H1 (cell line): ENCODE measurements around the gene SZT2. TPM values are rescaled to one million over a fixed set of nuclear protein-coding genes. Genes with fewer than 3 reads are reported as not detected.

ENCODE experiments used
- CTCF ChIA-PET: fragments of 300-600 bp; sonication (Branson Sonifier 250); formaldehyde crosslinking; loops from one replicate; lab custom pipeline; 2021; ENCODE audit not compliant: partially characterized antibody; lab: Charles Lee
- POLR2A ChIA-PET: fragments of 300-600 bp; sonication (Branson Sonifier 250); formaldehyde crosslinking; loops from one replicate; lab custom pipeline; 2021; ENCODE audit warnings: inconsistent platforms; ENCODE audit not compliant: partially characterized antibody; lab: Charles Lee
- DNase-seq, 2 experiments: peaks; one replicate each; pipeline versions ENCODE4 v3.0.0 to v3.0.0-alpha.2; 2010 to 2022; ENCODE audit warnings: low spot score in 2 of 2, low read depth in 1 of 2, mixed read lengths in 1 of 2
- FAIRE-seq: peaks from 2 replicates; lab custom pipeline; 2011; peaks lifted over from hg19 to GRCh38; lab: Jason Lieb, UNC
- H2AFZ ChIP-seq: 2 replicates; pipeline ENCODE4 v1.8.1; 2012; ENCODE audit warnings: low read length, inconsistent platforms
- H2AK5ac ChIP-seq: 2 replicates; pipeline ENCODE4 v1.6.1; 2013; ENCODE audit warnings: low read depth, low read length
- H2BK120ac ChIP-seq: replicated peaks from 2 replicates; pipeline ENCODE3; 2013; ENCODE audit warnings: low read depth, low read length, inconsistent platforms
- H2BK12ac ChIP-seq: 2 replicates; pipeline ENCODE4 v1.6.1; 2013; ENCODE audit warnings: low read depth, low read length
- H2BK15ac ChIP-seq: 2 replicates; pipeline ENCODE4 v1.6.1; 2013; ENCODE audit warnings: low read length
- H2BK20ac ChIP-seq: 2 replicates; pipeline ENCODE4 v1.6.1; 2013; ENCODE audit warnings: low read length
- H2BK5ac ChIP-seq: 2 replicates; pipeline ENCODE4 v1.6.1; 2013; ENCODE audit warnings: low read depth, low read length
- H3K14ac ChIP-seq: 2 replicates; pipeline ENCODE4 v1.6.1; 2013; ENCODE audit warnings: inconsistent platforms; ENCODE audit not compliant: insufficient read length
- H3K18ac ChIP-seq: 2 replicates; pipeline ENCODE4 v1.6.1; 2013; ENCODE audit warnings: low read length; ENCODE audit errors: extremely low read depth
- H3K23ac ChIP-seq: 2 replicates; pipeline ENCODE4 v1.6.1; 2013; ENCODE audit warnings: inconsistent platforms; ENCODE audit not compliant: insufficient read length
- H3K23me2 ChIP-seq: 2 replicates; pipeline ENCODE4 v1.6.1; 2013; ENCODE audit warnings: low read depth, low read length
- H3K27ac ChIP-seq: 2 replicates; pipeline ENCODE4 v1.6.1; 2011; ENCODE audit warnings: low read depth, low read length, inconsistent platforms
- H3K27me3 ChIP-seq, 4 experiments: replicated peaks in 1 of 4; 1 replicate in 1 of 4; 2 replicates in 3 of 4; pipeline versions ENCODE4 v1.6.1 to v1.8.1; 2011 to 2013; ENCODE audit warnings: low read length in 3 of 4, mild to moderate bottlenecking in 3 of 4, inconsistent platforms in 2 of 4, mixed read lengths in 2 of 4, moderate library complexity in 1 of 4; ENCODE audit not compliant: control insufficient read depth in 3 of 4, insufficient read depth in 3 of 4; ENCODE audit errors: extremely low read depth in 1 of 4
- H3K36me3 ChIP-seq, 4 experiments: 2 replicates each; pipeline versions ENCODE4 v1.6.1 to v1.8.1; 2011 to 2013; ENCODE audit warnings: mild to moderate bottlenecking in 4 of 4, low read length in 3 of 4, moderate library complexity in 2 of 4, control low read depth in 1 of 4, inconsistent platforms in 1 of 4; ENCODE audit not compliant: insufficient read depth in 4 of 4, control insufficient read depth in 2 of 4
- H3K4ac ChIP-seq: replicated peaks from 2 replicates; pipeline ENCODE3; 2013; ENCODE audit warnings: low read length, low read depth, mixed read lengths, inconsistent platforms; ENCODE audit not compliant: insufficient read length
- H3K4me1 ChIP-seq, 4 experiments: replicated peaks in 1 of 4; 1 replicate in 1 of 4; 2 replicates in 3 of 4; pipeline versions ENCODE4 v1.6.1 to v1.8.1; 2011 to 2013; ENCODE audit warnings: low read length in 3 of 4, inconsistent platforms in 2 of 4, mixed read lengths in 1 of 4; ENCODE audit not compliant: insufficient read depth in 4 of 4, control insufficient read depth in 3 of 4
- H3K4me2 ChIP-seq, 2 experiments: 2 replicates each; pipeline versions ENCODE4 v1.6.1 to v1.8.1; 2011 to 2013; ENCODE audit warnings: low read depth in 2 of 2, low read length in 2 of 2, control low read depth in 1 of 2, inconsistent platforms in 1 of 2, mild to moderate bottlenecking in 1 of 2; ENCODE audit not compliant: insufficient read depth in 1 of 2
- H3K4me3 ChIP-seq, 4 experiments: fragments of 200-600, 300-600 bp in 1 of 4; sonication (generic), shearing (Covaris generic), sonication (Bioruptor Twin) in 1 of 4; 2 replicates each; pipeline versions ENCODE4 v1.5.1 to v1.8.1; 2011 to 2016; ENCODE audit warnings: low read length in 4 of 4, low read depth in 3 of 4, control low read depth in 2 of 4, inconsistent platforms in 2 of 4, mild to moderate bottlenecking in 2 of 4, mixed read lengths in 1 of 4, moderate library complexity in 1 of 4; ENCODE audit not compliant: insufficient read depth in 2 of 4; ENCODE audit errors: extremely low read depth in 1 of 4
- H3K56ac ChIP-seq: replicated peaks from 2 replicates; pipeline ENCODE3; 2013; ENCODE audit warnings: low read depth, mild to moderate bottlenecking, mixed read lengths, low read length, inconsistent platforms; ENCODE audit not compliant: insufficient read length
- H3K79me1 ChIP-seq: 2 replicates; pipeline ENCODE4 v1.6.1; 2013; ENCODE audit warnings: low read depth, low read length, control low read depth
- H3K79me2 ChIP-seq, 2 experiments: 2 replicates each; pipeline versions ENCODE4 v1.6.1 to v1.8.1; 2012 to 2013; ENCODE audit warnings: low read length in 2 of 2, mild to moderate bottlenecking in 2 of 2, inconsistent platforms in 1 of 2; ENCODE audit not compliant: insufficient read depth in 2 of 2, control insufficient read depth in 1 of 2
- H3K9ac ChIP-seq, 4 experiments: replicated peaks in 1 of 4; 1 replicate in 1 of 4; 2 replicates in 3 of 4; pipeline versions ENCODE4 v1.6.1 to v1.8.1; 2011 to 2013; ENCODE audit warnings: low read depth in 3 of 4, low read length in 3 of 4, control low read depth in 2 of 4, mild to moderate bottlenecking in 2 of 4, moderate library complexity in 2 of 4, inconsistent platforms in 1 of 4; ENCODE audit errors: extremely low read depth in 1 of 4
- H3K9me3 ChIP-seq, 2 experiments: 2 replicates each; pipeline versions ENCODE4 v1.6.1 to v1.8.1; 2012 to 2013; ENCODE audit warnings: mild to moderate bottlenecking in 2 of 2, moderate library complexity in 2 of 2, control low read depth in 1 of 2, inconsistent platforms in 1 of 2, low read depth in 1 of 2, low read length in 1 of 2, mixed read lengths in 1 of 2; ENCODE audit not compliant: insufficient read depth in 2 of 2
- H4K20me1 ChIP-seq, 2 experiments: replicated peaks in 1 of 2; 2 replicates each; pipeline versions ENCODE3 to v1.8.1; 2011 to 2013; ENCODE audit warnings: inconsistent platforms in 2 of 2, low read length in 2 of 2, mild to moderate bottlenecking in 1 of 2; ENCODE audit not compliant: insufficient read depth in 2 of 2, control insufficient read depth in 1 of 2
- H4K5ac ChIP-seq: 2 replicates; pipeline ENCODE4 v1.6.1; 2013; ENCODE audit warnings: low read length, low read depth, mixed read lengths, inconsistent platforms; ENCODE audit not compliant: insufficient read length
- H4K8ac ChIP-seq: 2 replicates; pipeline ENCODE4 v1.8.0; 2013; ENCODE audit warnings: mild to moderate bottlenecking, moderate library complexity, low read length, inconsistent platforms; ENCODE audit not compliant: insufficient read depth; ENCODE audit errors: extremely low read depth
- H4K91ac ChIP-seq: replicated peaks from 2 replicates; pipeline ENCODE3; 2013; ENCODE audit warnings: low read length, mixed read lengths, inconsistent platforms; ENCODE audit not compliant: insufficient read length
- ASH2L ChIP-seq: fragments of 200-600, 300-600 bp; sonication (generic); IDR thresholded peaks from one replicate; pipeline ENCODE4 v1.7.1; 2017; ENCODE audit warnings: low read length
- CTCF ChIP-seq, 3 experiments: IDR thresholded peaks; 1 replicate in 2 of 3; 2 replicates in 1 of 3; pipeline versions ENCODE4 v1.5.1 to v1.6.1; 2011; ENCODE audit warnings: low read length in 3 of 3, mild to moderate bottlenecking in 3 of 3, inconsistent platforms in 2 of 3, low read depth in 1 of 3, moderate library complexity in 1 of 3; ENCODE audit not compliant: insufficient read depth in 1 of 3; ENCODE audit errors: control extremely low read depth in 1 of 3
- HDAC2 ChIP-seq, 2 experiments: fragments of 300-600 bp in 1 of 2; sonication (generic) in 1 of 2; IDR thresholded peaks; 2 replicates each; pipeline ENCODE4 v1.6.1; 2011 to 2012; ENCODE audit warnings: low read depth in 2 of 2, low read length in 2 of 2, mild to moderate bottlenecking in 2 of 2, moderate library complexity in 2 of 2, borderline replicate concordance in 1 of 2, inconsistent platforms in 1 of 2
- PHF8 ChIP-seq: fragments of 200-600 bp; sonication (generic); conservative IDR thresholded peaks from 2 replicates; pipeline ENCODE4 v1.7.1; 2012; ENCODE audit warnings: low read depth, mild to moderate bottlenecking, inconsistent platforms, low read length, moderate library complexity
- RXRA ChIP-seq: IDR thresholded peaks from 2 replicates; pipeline ENCODE4 v1.6.1; 2011; ENCODE audit warnings: low read depth, mild to moderate bottlenecking, low read length, moderate library complexity; ENCODE audit not compliant: insufficient read depth
- SP1 ChIP-seq: IDR thresholded peaks from 2 replicates; pipeline ENCODE4 v1.6.1; 2011; ENCODE audit warnings: low read depth, low read length
- SP2 ChIP-seq: IDR thresholded peaks from 2 replicates; pipeline ENCODE4 v1.6.1; 2012; ENCODE audit warnings: mild to moderate bottlenecking, low read length, inconsistent platforms
- ZNF274 ChIP-seq: IDR thresholded peaks from 2 replicates; pipeline ENCODE4 v1.7.0; 2012; ENCODE audit warnings: low read length, borderline replicate concordance; ENCODE audit errors: extremely low read depth
- WGBS, 2 experiments: shearing (Covaris generic) in 1 of 2; methylation state at CpG; one replicate each; pipeline versions ENCODE4 v1.1.6 to v1.1.7; 2013 to 2015; ENCODE audit warnings: low lambda C conversion rate in 2 of 2, mixed read lengths in 2 of 2, inconsistent platforms in 1 of 2, low coverage in 1 of 2, missing lambda C conversion rate in 1 of 2; ENCODE audit not compliant: insufficient replicate concordance in 2 of 2, insufficient coverage in 1 of 2, insufficient read length in 1 of 2; ENCODE audit errors: extremely low coverage in 1 of 2, missing lambda C conversion rate in 1 of 2; 5-methylcytosine and 5-hydroxymethylcytosine counted together
- polyA plus RNA-seq, 7 experiments: library from polyadenylated mRNA; depleted of rRNA in 3 of 7; stranded (reverse) in 5 of 7; unstranded in 2 of 7; fragments of >200 nt in 5 of 7; fragments of 200-250 nt in 2 of 7; gene quantifications; 1 replicate in 5 of 7; 2 replicates in 1 of 7; 4 replicates in 1 of 7; pipeline versions ENCODE4 v1.2.1 to v1.2.3, GENCODE V29; 2011 to 2013; ENCODE audit warnings: missing spikeins in 2 of 7, mixed read lengths in 2 of 7
- total RNA-seq: library from RNA; stranded (reverse); fragmentation: NEBNext Ultra II Directional; extraction: Animal tissue kit (Norgen Biotek cat#: 25700); gene quantifications from 2 replicates; pipeline ENCODE4 v1.2.1, GENCODE V29; 2021

Gene SZT2
- total and polyA plus RNA-seq, 2 of the 8 experiments (the other 6 are each of a cell fraction or from before 2014, with no cell fraction given), result 4.7 to 12.9 TPM

DNA sequence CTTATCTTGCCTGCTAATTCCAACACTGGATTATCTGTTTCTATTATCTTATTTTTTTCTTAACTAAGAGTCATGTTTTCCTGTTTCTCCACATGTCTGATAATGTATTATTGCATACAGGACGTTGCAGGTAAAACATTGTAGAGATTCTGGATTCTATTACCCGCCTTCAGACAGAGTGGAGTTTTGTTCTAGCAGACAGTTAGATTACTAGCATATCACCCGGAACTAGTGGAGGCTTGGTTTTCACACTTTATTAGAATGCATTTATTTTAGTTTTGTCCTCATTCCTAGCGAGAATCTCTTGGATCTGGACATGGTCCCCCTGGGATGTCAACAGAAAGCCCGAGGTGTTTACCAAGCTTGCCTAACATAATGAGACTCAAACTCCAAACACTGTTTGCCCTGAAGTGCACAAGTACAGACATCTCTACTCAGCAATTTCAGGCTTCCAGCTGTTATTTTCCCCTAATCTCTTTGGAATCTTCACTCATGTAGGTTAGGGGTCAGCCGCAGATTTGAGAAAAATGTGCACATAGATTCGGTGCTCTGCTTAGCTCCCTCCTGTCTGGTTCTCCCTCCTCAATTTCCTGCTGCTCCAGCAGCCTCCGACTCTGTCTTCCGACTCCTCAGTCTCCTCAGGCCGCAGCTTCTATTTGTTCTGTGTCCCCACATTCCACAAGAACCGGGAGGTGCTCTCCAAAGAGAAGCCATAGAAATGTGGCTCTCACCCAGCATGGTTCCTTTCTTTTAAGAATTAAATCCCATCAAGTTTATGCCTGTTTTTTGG is 104.2 kb downstream of the SZT2 start:
- no peak overlapping the region for H2BK15ac ChIP-seq
- no peak overlapping the region for H4K5ac ChIP-seq
- DNase-seq (no peak), FAIRE-seq (peak; percentile 69)
- no peaks in the 10 kb centered on the region for H3K27me3 ChIP-seq
- H2BK20ac ChIP-seq, result 0 out of 2 replicates have a peak overlapping the region, but pooled peaks have one; percentile 78
- ChIA-PET CTCF (interaction anchor here (0.6 to 1.0 kb wide), 3 partner anchors 28 to 146 kb away, joined by 3 to 4 read pairs (median 3); no protein-coding TSS in a partner anchor), POLR2A (interaction anchor here (0.7 to 1.5 kb wide), 3 partner anchors 12 to 156 kb away, joined by 4 to 6 read pairs (median 4); partner anchors contain the start of genes HYI and KDM4A)
- peak overlapping the region; percentile 32; the same call in 1 of the 2 replicates for H2BK12ac ChIP-seq
- H3K9ac ChIP-seq, result 0 out of 7 replicates have a peak overlapping the region, but pooled peaks of 1 of the 4 experiments have one; percentile 7
- no peak overlapping the region for H3K14ac ChIP-seq
- H3K18ac ChIP-seq, result peak overlapping the region; percentile 62; the same call in 1 of the 2 replicates
- H2BK5ac ChIP-seq, result no peak overlapping the region
- H3K23me2 ChIP-seq, result peaks cover 2% of the 10 kb centered on the region; the same call in 1 of the 2 replicates
- 60% methylated on average over 11 of the region's 11 CpGs; no CpG with 5 or more reads in 1 of the 2 experiments for WGBS, 2 experiments
- H3K79me2 ChIP-seq, result no peaks in the 10 kb centered on the region
- no peak overlapping the region for H2AK5ac ChIP-seq
- no peak overlapping the region for H4K91ac ChIP-seq
- no peak overlapping the region for H3K4ac ChIP-seq
- H3K4me2 ChIP-seq, result peak overlapping the region; percentile 48 to 57; a peak in 3 of 4 replicates
- no peaks in the 10 kb centered on the region for H3K36me3 ChIP-seq
- H3K79me1 ChIP-seq, result no peaks in the 10 kb centered on the region
- peaks cover 2 to 10% (median 5%) of the 10 kb centered on the region in 4 experiments; a peak in 6 of 7 replicates for H3K4me1 ChIP-seq
- no peak overlapping the region for H4K8ac ChIP-seq
- H3K23ac ChIP-seq, result no peak overlapping the region
- H2BK120ac ChIP-seq, result no peak overlapping the region
- H3K56ac ChIP-seq, result no peak overlapping the region
- no peak overlapping the region; the same call in 1 of the 2 replicates for H3K27ac ChIP-seq
- peak overlapping the region in 1 of 4 experiments; percentile 16; a peak in 2 of 8 replicates for H3K4me3 ChIP-seq
- H3K9me3 ChIP-seq, result peaks cover 4 to 5% of the 10 kb centered on the region in 2 experiments; a peak in 1 of 4 replicates
- H2AFZ ChIP-seq, result peak overlapping the region; percentile 77; the same call in 1 of the 2 replicates
- H4K20me1 ChIP-seq, result no peaks in the 10 kb centered on the region
- TF ChIP-seq PHF8 (no peak), RXRA (no peak), ASH2L (no peak), CTCF (IDR thresholded peaks at IDR 0.05; ENCODE audit: control extremely low read depth in 1 of 3, insufficient read depth in 1 of 3, low read depth in 1 of 3, low read length in 3 of 3) (no peak), SP1 (peak; percentile 66), SP2 (no peak), ZNF274 (no peak), HDAC2 (IDR thresholded peaks at IDR 0.05; ENCODE audit: borderline replicate concordance in 1 of 2, low read depth in 2 of 2, low read length in 2 of 2) (0 out of 4 replicates have a peak, but pooled peaks of 1 of the 2 experiments have one; percentile 61)
